GM18507 (cell line): ENCODE measurements around the gene NMNAT3.
"Not testable (repeated sequence)": the region's sequence is repeated elsewhere in the genome, so short reads cannot be mapped to it uniquely, and the experiment has no call there.

Experiments
- DNase-seq: peaks from one replicate; pipeline ENCODE4 v3.0.0; 2011; ENCODE audit warnings: low read depth; ENCODE audit not compliant: insufficient read length; ENCODE audit errors: extremely low spot score
- FAIRE-seq: peaks from 2 replicates; lab custom pipeline; 2011; peaks lifted over from hg19 to GRCh38; lab: Jason Lieb, UNC

Gene NMNAT3

DNA sequence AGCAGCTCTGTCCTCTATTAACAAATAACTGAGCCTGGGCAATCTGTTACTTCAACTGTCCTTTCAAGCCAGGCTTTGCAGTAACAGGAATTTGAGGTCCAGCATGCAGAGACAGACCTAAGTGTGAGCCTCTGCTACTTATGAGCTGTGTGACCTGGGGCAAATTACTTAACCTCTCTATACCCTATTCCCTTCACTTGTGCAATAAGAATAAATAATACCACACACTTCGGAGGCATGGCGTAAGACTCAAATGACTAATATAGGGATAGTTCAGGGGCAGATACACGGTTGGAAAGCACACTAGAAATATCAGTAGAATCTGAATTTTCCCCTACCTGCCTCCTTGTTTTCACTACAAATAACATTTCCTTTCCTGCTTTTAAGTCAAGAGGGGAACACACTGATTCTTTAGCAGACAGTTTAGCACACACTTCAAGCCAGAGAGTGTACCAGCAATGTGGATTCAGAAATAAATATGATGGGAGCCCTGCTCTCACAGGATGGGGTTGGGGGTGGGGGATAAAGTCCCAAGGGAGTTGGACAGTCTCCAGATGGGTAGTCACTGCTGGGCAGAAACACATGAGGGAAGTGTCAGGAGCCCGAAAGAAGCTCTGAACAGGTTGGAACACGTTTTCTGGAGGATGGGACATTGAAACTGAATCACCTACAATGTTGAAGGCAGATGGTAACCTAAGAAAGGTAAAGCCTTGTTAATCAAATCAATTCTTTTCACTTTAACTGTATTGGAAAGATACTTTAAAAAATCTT is 76.4 kb downstream of the NMNAT3 start:
- no peak for DNase-seq
- FAIRE-seq: no peak

DNA sequence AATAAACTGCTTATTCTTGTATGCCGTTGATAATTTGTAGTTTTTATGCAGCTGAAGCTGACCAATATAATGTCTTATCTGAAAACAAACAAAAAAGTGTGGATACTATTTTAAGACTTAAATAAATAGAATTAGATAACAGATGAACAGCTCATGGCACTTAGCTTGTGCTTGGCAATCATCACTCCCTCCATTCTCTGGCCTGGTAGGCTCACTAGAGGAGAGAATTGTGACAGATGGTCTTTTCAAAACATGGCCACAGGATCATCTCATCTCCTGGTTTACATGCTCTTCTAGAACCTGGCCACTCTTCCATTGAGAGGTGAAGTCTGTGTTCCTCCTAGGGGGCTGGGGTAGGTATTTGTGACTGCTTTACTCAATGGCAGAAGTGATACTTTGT is 79.8 kb downstream of the NMNAT3 start:
- FAIRE-seq (no peak), DNase-seq (no peak)

DNA sequence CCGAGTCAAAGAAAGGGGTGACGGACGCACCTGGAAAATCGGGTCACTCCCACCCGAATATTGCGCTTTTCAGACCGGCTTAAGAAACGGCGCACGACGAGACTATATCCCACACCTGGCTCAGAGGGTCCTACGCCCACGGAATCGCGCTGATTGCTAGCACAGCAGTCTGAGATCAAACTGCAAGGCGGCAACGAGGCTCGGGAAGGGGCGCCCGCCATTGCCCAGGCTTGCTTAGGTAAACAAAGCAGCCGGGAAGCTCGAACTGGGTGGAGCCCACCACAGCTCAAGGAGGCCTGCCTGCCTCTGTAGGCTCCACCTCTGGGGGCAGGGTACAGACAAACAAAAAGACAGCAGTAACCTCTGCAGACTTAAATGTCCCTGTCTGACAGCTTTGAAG is 86.6 kb downstream of the NMNAT3 start:
- not testable (repeated sequence) for FAIRE-seq, DNase-seq

DNA sequence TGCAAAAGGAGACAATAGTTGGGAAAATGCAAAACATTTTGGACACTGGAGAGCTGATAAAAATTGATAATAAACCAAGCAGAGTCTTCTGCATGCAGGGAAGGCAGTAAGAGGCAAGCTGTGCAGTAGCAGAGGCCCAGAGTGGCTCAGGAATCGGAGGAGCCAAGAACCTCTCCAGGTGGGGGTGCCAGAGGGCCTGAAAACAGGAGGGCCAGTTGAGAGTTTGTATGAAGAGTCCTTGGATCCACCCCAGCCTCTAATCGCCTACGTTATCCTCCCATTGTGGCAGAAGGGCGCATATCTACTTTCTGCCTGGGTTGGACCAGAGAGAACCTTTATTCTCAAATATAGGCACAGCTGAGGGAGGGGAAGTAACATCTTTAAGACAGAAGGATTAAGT is 89.3 kb downstream of the NMNAT3 start:
- DNase-seq (no peak), FAIRE-seq (no peak)

DNA sequence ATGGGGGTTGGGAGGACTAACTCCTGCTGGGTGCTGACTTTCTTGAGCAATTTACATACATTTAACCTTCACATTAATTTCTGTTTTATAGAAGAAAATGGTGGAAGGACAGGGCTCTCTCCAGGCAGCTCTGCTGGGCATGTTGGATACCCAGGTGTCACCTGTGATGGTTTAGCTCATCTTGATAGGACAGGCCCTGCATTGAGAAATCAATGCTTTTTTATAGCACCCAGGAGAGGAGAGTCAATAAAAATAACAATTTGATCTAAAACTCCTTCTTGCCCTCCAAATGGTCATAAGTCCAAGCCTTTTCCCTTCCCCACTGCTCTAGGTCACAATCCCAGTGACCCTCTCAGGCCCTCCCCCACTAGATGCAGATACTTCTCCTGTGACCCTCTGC is 90.0 kb downstream of the NMNAT3 start:
- FAIRE-seq (no peak), DNase-seq (no peak)

DNA sequence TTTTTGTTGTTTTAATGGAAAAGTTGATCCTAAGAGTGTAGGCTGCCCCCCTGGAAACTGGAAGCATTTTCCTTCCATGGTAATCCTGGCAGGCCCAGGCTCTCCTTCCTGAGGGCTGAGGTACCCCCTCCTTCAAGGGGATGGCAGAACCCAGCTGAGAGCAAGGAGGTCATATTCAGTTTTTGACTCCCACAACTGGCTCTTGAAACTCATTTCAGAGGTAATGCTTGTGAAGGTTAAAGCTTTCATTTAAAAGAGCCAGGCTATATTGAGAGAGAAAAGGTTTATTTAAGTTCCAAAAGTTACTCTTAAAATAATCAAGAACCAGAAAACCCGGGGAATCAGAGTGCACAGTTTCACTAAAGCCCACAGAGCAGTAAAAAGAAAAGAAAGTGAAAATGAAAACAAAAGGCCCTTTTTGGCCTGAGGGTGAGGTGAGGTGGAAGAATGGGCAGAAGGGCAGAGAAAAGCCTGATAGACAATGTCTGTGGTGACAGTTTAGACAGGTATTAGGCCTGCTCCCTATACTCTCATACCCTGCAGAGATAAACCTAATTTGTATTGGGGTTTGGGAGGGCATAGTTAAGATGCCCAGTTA is 91.3 kb downstream of the NMNAT3 start:
- FAIRE-seq (peak; percentile 15), DNase-seq (no peak)

DNA sequence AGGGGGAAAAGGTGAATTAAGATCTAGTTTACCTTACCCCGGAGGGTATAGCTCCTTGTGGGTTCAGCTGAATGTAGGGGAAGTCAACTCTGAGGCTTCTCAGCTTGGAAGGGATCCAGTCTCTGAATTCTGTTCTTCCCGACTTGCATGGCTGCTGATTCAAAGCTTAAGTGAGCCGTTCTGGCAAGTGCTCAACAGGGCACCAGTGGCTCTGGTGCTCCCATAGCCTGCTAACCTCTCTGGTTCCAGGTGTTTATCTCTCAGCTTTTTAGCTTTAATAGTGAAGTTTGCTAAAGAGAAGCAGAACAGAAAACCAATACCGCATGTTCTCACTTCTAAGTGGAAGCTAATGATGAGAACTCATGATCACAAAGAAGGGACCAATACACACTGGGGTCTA is 92.0 kb downstream of the NMNAT3 start:
- DNase-seq (no peak), FAIRE-seq (no peak)

DNA sequence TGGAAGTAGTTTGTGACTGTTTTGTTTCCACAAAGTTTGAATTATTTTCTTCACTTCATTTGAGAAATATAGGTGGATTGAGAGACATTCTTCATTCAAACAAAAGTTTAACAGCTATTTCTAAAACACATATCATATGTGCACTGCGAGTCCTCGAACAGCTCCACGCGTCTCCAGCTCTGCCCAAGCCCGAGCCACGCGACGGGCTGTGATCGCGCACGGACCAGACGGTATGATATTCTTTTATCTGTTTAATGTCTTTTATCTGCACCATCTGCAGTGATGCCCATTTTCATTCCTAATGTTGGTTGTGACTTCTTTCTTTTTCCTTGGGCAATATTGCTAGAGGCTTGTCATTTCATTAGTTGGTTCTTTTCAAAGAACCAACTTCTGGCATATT is 94.1 kb downstream of the NMNAT3 start:
- not testable (repeated sequence) for FAIRE-seq, DNase-seq

DNA sequence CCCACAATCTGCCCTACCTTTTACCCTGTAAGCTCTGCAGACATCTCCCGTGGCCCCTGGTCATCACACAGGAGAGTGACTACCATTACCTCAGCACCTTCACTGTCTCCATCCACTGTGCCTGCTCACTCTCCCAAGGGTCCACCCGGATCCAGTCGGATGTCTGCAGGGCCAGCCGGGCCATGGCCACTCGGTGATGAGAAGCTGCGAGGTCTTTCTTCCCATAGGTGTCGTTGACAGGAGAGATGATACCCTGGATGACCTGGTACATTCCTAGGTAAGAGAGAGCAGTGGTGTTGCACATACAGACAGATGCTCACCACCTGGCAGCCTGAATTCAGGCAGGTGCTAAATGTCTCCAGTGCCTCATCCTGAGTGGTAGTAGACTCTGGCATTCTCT is 99.0 kb downstream of the NMNAT3 start:
- DNase-seq (no peak), FAIRE-seq (no peak)

DNA sequence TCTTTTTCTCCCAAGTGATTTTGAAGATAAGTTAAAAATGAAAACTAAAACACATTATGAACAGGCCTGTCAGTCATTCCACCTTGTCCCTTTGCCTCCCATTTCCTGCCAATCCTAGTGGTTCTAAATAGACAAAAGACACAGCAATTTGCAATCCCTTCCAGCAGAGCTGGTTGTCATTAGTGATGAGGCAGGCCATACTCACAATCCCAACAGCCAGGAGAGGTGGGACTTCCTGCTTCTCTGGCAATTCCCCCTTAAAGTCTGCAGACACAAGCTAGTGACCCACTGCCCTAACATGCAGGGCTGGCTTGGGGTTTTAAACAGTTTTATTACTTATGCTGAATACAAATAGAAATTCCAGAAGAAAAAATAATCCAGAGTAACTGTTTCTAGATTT is 99.9 kb downstream of the NMNAT3 start:
- DNase-seq: no peak
- FAIRE-seq: no peak

DNA sequence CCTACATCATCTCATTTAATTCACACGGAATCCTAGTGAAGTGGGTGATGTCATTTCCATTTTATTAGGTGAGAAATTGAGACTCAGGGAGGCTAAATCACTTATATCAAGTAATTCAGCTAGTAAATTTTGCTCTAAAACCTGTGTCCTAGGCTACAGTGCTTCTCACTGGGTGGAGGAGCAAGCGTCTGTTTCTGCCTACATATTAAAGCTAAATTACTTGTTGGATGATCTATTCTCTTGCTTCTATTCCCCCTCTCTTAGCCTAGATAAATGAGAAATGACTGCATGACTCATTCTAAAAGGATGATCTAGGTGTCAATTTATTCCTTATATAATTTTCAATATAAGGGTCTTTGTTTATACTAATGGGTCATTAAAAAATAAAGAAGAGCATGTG is 100.4 kb downstream of the NMNAT3 start:
- FAIRE-seq: no peak

DNA sequence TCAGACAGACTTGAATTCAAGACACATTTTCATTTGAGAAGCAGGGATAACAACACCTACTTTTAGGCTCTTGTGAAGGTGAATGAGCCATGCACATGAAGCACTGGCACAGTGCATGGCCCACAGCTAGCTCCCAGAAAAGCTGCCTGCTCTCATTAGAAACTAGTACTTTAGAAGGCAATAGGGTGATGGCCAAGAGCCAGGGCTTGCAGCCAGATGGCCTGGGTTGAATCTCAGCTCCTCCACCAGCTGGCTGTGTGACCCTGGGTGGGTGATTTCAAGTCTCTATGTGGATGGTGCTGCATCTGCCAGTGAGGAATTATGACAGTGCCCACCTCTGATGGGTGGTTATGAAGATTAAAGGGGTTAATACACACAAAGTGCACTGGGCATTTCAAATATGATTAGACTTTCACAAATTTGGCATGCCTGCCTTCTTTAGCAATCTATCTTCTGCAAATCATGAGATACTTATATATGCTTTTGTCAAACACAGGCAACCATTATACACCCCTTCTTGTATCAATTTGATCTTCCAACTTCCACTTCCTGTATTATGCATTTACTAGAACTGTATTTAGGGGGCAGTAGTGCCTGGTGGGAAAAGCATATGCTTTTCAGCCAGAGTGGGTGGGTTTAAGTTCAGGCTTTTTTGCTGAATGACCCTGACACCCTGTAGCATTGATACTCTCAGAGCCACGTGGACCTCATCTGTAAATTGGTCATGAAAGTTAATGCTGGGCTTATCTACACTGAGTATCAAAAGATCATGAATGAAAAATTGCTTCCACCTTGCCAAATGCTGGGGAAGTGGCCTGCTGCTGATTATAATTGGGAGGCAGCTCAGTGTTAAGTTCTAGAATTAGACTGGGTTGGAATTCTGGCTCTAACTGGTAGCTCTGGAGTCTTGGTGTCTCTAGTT is 103.5 kb downstream of the NMNAT3 start:
- DNase-seq (no peak), FAIRE-seq (no peak)

More for the DNA sequence above, 100.4 kb downstream of the NMNAT3 start:
- DNase-seq: no peak

DNA sequence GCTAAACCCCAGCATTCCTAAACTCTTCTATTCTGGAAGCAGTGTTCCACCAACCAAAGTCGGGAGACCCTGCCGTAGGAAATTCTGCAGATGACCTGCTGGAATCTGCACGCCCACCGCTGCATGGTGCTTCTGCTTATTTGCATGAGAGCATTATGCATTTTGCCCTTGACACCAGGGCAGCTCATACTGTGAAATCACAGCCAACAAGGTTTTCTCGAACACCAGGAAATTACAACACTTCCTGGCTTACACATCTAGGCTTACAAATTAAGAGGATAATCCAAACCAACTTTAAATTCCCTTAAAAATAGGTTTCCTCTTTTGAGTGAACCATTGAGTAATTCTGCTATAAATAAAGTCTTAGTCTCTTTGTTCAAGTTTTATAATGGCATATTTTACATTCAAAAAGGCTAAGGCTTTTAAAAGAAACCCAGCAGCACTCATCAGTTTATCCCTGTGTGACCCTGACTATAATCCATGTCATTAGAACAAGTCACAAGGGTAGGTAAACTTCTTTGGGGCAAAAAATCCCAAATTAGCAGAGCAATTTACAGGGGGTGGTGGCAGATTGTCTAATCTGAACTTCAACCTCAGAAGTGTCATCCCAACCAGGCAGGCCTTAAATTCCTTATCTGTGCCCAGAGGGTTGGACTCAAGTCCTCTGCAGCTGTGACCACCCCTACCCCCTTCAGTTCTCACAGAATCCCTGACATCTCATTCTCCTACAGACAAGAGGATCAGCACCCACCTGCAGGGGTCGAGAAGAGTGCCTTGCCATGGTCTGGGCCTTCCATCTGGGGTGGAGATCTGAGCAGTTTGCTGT is 104.7 kb downstream of the NMNAT3 start:
- DNase-seq: no peak
- FAIRE-seq: no peak

DNA sequence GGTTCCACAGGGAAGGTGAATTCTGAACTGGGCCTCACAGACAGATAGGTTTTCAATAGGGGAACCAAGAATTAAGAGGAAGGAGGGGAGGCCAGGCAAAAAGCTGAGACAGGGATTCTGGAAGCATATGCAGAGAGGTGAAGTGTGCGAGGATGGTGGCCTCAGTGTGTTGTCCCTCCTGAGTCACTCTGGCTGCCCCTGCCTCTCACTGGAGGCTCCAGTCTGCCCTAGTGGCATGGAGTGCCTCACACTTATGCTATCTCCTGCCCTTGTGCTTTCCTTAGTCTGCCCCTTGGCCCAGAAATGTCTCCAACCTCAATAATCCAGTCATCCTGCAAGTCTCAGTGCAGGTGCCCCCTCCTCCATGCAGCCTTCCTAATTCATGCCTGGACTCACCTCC is 106.1 kb downstream of the NMNAT3 start:
- FAIRE-seq: no peak
- no peak for DNase-seq

DNA sequence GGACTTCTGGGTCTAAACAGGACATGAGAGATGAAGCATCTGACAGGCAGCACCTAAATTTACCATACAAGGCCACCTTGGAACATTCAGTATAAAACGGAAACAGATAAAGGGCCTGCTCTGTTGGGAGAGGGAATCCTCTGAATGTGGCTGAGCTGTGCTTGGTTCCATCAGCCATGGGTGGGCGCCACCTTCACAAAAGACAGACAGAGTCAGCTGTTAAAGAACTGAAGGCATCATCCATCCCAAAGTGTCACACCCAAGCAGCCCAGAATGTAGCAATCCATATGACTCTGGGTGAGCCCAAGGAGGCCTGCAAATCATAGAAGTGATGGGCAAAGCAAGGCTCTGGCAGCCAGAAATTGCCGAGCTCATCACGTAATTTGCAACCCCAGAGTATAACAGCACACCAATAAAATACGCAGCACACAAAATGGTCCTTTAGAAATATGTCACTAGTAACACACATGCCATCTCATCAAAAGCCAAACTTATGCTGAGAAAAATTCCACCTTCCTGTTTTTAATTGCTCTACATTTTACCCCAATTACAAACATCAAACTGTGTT is 113.4 kb downstream of the NMNAT3 start:
- FAIRE-seq (no peak), DNase-seq (no peak)

DNA sequence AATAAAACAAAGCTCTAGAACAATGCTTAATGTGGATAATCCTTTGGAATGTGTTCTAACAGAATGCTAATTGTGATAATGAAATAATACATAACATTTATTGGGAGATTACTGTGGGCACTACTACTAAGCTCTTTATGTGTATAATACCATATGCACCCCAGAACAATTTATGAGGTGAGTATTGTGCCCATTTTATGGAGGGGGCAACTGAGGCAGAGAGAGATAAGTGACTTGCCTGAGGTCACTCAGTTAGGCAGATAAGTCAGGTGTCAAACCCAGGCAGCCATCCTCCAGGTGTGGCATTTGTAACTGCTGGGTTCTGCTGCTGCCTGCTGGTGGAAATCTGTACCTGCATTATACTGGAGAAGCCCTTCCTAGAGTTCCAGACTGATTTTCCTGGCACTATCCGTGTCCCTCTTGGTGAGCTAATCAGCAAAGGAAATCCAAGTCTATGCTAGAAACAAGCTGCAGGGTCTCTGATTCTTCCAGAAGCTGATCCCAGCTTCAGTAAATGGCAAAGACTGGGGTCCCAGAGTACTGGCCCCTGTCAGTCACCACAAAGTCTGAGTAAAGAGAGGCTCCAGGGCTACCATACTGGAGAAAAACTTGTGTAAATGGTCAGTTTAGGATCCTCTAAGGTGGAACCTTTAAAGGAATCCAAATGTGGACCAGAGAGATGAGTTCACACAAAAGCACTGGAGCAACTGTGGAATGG is 115.7 kb downstream of the NMNAT3 start:
- FAIRE-seq: no peak
- no peak for DNase-seq

DNA sequence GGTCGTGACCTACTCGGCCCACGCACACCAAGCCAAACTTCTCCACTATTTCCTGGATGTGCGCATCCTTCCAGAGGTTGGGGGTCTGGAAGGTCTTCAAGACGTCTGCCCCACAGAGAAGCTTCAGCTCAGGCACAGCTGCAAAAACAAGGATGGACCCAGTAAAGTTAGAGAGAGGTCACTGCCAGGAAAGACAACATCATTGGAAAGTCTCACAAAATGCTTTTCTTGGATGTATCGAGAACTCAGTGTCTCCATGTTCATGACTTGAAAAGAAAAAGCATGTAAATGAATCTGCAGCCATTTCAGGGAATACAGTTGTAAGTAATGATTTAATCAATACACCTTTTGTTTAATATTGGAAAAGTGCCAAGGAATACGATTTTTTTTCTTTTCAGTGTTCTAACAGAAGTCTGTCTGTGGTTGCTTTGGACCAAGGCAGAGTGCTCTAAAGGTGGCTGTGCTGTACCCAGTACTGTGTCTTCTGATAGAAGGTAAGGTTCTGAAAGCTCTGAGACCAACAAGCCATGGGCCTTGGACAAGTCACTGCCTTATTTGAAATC is 116.4 kb downstream of the NMNAT3 start:
- no peak for FAIRE-seq
- no peak for DNase-seq

DNA sequence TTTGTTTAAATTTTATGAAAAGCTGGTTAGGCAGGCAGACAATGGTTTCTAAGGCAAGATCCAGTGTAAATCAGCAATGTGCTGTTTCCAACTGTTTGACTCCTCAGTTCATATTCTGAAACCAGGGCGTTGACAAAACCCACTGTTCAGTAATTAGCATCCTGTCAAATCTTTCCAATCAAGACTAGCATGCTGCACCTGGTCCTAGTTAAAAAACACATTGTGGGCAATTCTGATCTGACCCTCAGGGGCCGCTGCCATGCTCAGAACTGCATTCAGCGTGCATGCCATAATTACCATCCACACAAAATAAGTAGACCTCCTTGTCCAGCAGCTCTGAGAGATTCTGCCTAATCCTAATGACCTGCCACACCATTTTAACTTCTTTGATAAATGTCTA is 117.4 kb downstream of the NMNAT3 start:
- FAIRE-seq: no peak
- DNase-seq: no peak
